ENCODE measurements around the gene TRMT2B.

GRCh38 chrX:101078716-101079598 lies 27.0 kb upstream of the TRMT2B start, which contains the start of gene TMEM35A:
- TF ChIP-seq POLR2A (IDR thresholded peaks at IDR 0.05) (no peak), CTCF (IDR thresholded peaks at IDR 0.05) (no peak)
